NCI-H1105 treated with DMSO at 0.1 percent for 48 hours (cell line): ENCODE results near the gene ERV3-1.
"Not testable (repeated sequence)": the region's sequence is repeated elsewhere in the genome, so short reads cannot be mapped to it uniquely, and the experiment has no call there.

Source experiments
- DNase-seq: peaks from one replicate; lab custom pipeline; 2025; lab: John Stamatoyannopoulos, UW

Gene ERV3-1

GRCh38 chr7:64944667-64945502, 61.6 kb downstream of the ERV3-1 start:
- DNase-seq, result not testable (repeated sequence)
